ENCODE data around the gene TGFB1.

TGFB1 gene

GRCh38 chr19:41335467-41335866, 18.3 kb downstream of the TGFB1 start:
- no peak for DNase-seq (ENCODE audit: low spot score)
- ChIA-PET CTCF (no interaction called here), POLR2A (ENCODE audit: low non-redundant PET) (no interaction called here)
- TF ChIP-seq, protein P1, sequence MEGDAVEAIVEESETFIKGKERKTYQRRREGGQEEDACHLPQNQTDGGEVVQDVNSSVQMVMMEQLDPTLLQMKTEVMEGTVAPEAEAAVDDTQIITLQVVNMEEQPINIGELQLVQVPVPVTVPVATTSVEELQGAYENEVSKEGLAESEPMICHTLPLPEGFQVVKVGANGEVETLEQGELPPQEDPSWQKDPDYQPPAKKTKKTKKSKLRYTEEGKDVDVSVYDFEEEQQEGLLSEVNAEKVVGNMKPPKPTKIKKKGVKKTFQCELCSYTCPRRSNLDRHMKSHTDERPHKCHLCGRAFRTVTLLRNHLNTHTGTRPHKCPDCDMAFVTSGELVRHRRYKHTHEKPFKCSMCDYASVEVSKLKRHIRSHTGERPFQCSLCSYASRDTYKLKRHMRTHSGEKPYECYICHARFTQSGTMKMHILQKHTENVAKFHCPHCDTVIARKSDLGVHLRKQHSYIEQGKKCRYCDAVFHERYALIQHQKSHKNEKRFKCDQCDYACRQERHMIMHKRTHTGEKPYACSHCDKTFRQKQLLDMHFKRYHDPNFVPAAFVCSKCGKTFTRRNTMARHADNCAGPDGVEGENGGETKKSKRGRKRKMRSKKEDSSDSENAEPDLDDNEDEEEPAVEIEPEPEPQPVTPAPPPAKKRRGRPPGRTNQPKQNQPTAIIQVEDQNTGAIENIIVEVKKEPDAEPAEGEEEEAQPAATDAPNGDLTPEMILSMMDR (conservative IDR thresholded peaks at IDR 0.05; ENCODE audit: low read depth), result no peak
- peak overlapping the region; percentile 54 for H3K27ac ChIP-seq

- DNase-seq (ENCODE audit: low spot score), result no peak
- ChIA-PET CTCF (no interaction called here), POLR2A (ENCODE audit: low non-redundant PET) (no interaction called here)
- TF ChIP-seq, protein P1 (conservative IDR thresholded peaks at IDR 0.05; ENCODE audit: low read depth), result no peak
- peak overlapping the region; percentile 54 for H3K27ac ChIP-seq
Measured at GRCh38 chr19:41334793-41335192, 18.9 kb downstream of the TGFB1 start.

DNA sequence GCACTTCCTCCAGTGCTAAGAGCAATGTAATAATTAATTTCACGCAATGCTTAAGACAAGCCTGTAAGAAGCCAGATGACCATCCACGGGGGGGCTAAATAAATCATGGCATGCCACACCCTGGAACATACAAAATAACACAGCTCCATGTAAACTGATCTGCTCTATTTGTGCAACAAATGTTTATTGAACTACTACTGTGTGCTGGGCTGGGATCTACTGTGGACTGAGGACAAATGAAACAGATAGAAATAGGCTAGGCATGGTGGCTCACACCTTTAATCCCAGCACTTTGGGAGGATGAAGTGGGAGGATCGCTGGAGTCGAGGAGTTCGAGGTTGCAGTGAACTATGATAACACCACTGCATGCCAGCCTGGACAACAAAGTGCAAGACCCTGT, 21.3 kb downstream of the TGFB1 start:
- ChIA-PET CTCF (interaction anchor here (0.6 kb wide), 1 partner anchor 9 kb away, joined by 3 read pairs; no protein-coding TSS in a partner anchor), POLR2A (ENCODE audit: low non-redundant PET) (no interaction called here)
- 0 out of 2 replicates have a peak overlapping the region, but pooled peaks have one; percentile 20 for H3K27ac ChIP-seq
- DNase-seq (ENCODE audit: low spot score), result no peak
- TF ChIP-seq, protein P1 (conservative IDR thresholded peaks at IDR 0.05; ENCODE audit: low read depth), result no peak

- POLR2A ChIA-PET (ENCODE audit: low non-redundant PET), result no interaction called here
Measured at GRCh38 chr19:41332000-41332399, 21.7 kb downstream of the TGFB1 start.

GRCh38 chr19:41330946-41331678, 22.6 kb downstream of the TGFB1 start:
- peak overlapping the region; percentile 97 for H3K27ac ChIP-seq
- POLR2A ChIA-PET (ENCODE audit: low non-redundant PET), result interaction anchor here (0.6 kb wide), 1 partner anchor 20 kb away, joined by 3 read pairs; no protein-coding TSS in a partner anchor
- TF ChIP-seq, protein P1 (conservative IDR thresholded peaks at IDR 0.05; ENCODE audit: low read depth), result no peak
- CTCF ChIA-PET, result interaction anchor here (0.6 kb wide), 1 partner anchor 210 kb away, joined by 3 read pairs; no protein-coding TSS in a partner anchor
- DNase-seq (ENCODE audit: low spot score), result no peak

More at GRCh38 chr19:41332000-41332399, 21.7 kb downstream of the TGFB1 start:
- peak overlapping the region; percentile 97; the same call in 1 of the 2 replicates for H3K27ac ChIP-seq
- CTCF ChIA-PET, result interaction anchor here (0.6 kb wide), 1 partner anchor 9 kb away, joined by 3 read pairs; no protein-coding TSS in a partner anchor
- no peak for DNase-seq (ENCODE audit: low spot score)
- TF ChIP-seq, protein P1 (conservative IDR thresholded peaks at IDR 0.05; ENCODE audit: low read depth), result no peak

GRCh38 chr19:41330481-41330880, 23.2 kb downstream of the TGFB1 start:
- ChIA-PET POLR2A (ENCODE audit: low non-redundant PET) (no interaction called here), CTCF (no interaction called here)
- no peak for DNase-seq (ENCODE audit: low spot score)
- peak overlapping the region; percentile 97 for H3K27ac ChIP-seq
- TF ChIP-seq, protein P1 (conservative IDR thresholded peaks at IDR 0.05; ENCODE audit: low read depth), result no peak
